WTC11 (cell line): ENCODE measurements around the gene COPS3. TPM values are rescaled to one million over a fixed set of nuclear protein-coding genes. Genes with fewer than 3 reads are reported as not detected.

Source experiments
- ATAC-seq: fragments of 200-7000 bp; cut with Tn5 transposase; 2 replicates; pipeline ENCODE4 v1.10.0; 2021; ENCODE audit warnings: mild to moderate bottlenecking, moderate library complexity
- CTCF ChIA-PET: fragments of 300-600 bp; sonication (Branson Sonifier 250); formaldehyde crosslinking; loops from one replicate; lab custom pipeline; 2021; ENCODE audit warnings: antibody characterized with exemption; lab: Charles Lee
- POLR2A ChIA-PET: fragments of 350-600 bp; sonication (Branson Sonifier 250); formaldehyde crosslinking; loops from one replicate; lab custom pipeline; 2021; ENCODE audit warnings: antibody characterized with exemption; lab: Charles Lee
- DNase-seq: peaks from one replicate; pipeline ENCODE4 v3.0.0; 2021; ENCODE audit warnings: low spot score
- H3K27ac Mint-ChIP-seq: 2 replicates; pipeline ENCODE4 v1.8.0; 2021; ENCODE audit warnings: mixed read lengths
- H3K27me3 Mint-ChIP-seq: 2 replicates; pipeline ENCODE4 v1.8.0; 2021; ENCODE audit warnings: low read depth, mild to moderate bottlenecking, moderate library complexity, mixed read lengths
- H3K36me3 Mint-ChIP-seq: 2 replicates; pipeline ENCODE4 v1.8.0; 2021; ENCODE audit warnings: mixed read lengths
- H3K4me1 Mint-ChIP-seq: 2 replicates; pipeline ENCODE4 v1.8.0; 2022; ENCODE audit warnings: mixed read lengths
- H3K4me3 Mint-ChIP-seq: 2 replicates; pipeline ENCODE4 v1.8.0; 2021; ENCODE audit warnings: mild to moderate bottlenecking, moderate library complexity, mixed read lengths
- H3K9me3 Mint-ChIP-seq: 2 replicates; pipeline ENCODE4 v1.8.0; 2021; ENCODE audit warnings: mixed read lengths
- ATF1 ChIP-seq: sonication (generic); formaldehyde crosslinking; IDR thresholded peaks from 2 replicates; pipeline ENCODE4 v1.8.1; 2023; ENCODE audit warnings: mild to moderate bottlenecking, moderate library complexity, missing genetic modification reagents
- CREM ChIP-seq: sonication (generic); formaldehyde crosslinking; IDR thresholded peaks from 2 replicates; pipeline ENCODE4 v1.8.1; 2022; ENCODE audit warnings: mild to moderate bottlenecking, missing genetic modification reagents, moderate library complexity
- ESRRA ChIP-seq: sonication (generic); formaldehyde crosslinking; IDR thresholded peaks from 2 replicates; pipeline ENCODE4 v1.8.1; 2022; ENCODE audit warnings: mild to moderate bottlenecking, missing genetic modification reagents, borderline replicate concordance
- FOXJ3 ChIP-seq: sonication (generic); formaldehyde crosslinking; IDR thresholded peaks from 2 replicates; pipeline ENCODE4 v1.9.0; 2021; ENCODE audit warnings: missing genetic modification reagents, mild to moderate bottlenecking, borderline replicate concordance
- IRF1 ChIP-seq: sonication (generic); formaldehyde crosslinking; IDR thresholded peaks from 2 replicates; pipeline ENCODE4 v1.8.0; 2023; ENCODE audit warnings: missing genetic modification reagents
- MAX ChIP-seq: sonication (generic); formaldehyde crosslinking; IDR thresholded peaks from 2 replicates; pipeline ENCODE4 v1.8.0; 2022; ENCODE audit warnings: mild to moderate bottlenecking, missing genetic modification reagents
- MYBL2 ChIP-seq: sonication (generic); formaldehyde crosslinking; IDR thresholded peaks from 2 replicates; pipeline ENCODE4 v1.8.1; 2023; ENCODE audit warnings: mild to moderate bottlenecking, moderate library complexity, missing genetic modification reagents
- PREB ChIP-seq: sonication (generic); formaldehyde crosslinking; IDR thresholded peaks from 2 replicates; pipeline ENCODE4 v1.8.1; 2022; ENCODE audit warnings: mild to moderate bottlenecking, missing genetic modification reagents, moderate library complexity, borderline replicate concordance
- SMAD3 ChIP-seq: sonication (generic); formaldehyde crosslinking; IDR thresholded peaks from 2 replicates; pipeline ENCODE4 v1.8.0; 2022; ENCODE audit warnings: missing genetic modification reagents, mild to moderate bottlenecking, borderline replicate concordance
- STAT6 ChIP-seq: sonication (generic); formaldehyde crosslinking; conservative IDR thresholded peaks from 2 replicates; pipeline ENCODE4 v1.8.1; 2023; ENCODE audit warnings: mild to moderate bottlenecking, low read depth, missing genetic modification reagents, moderate library complexity
- TEAD1 ChIP-seq: sonication (generic); formaldehyde crosslinking; IDR thresholded peaks from 2 replicates; pipeline ENCODE4 v1.8.0; 2022; ENCODE audit warnings: mild to moderate bottlenecking, missing genetic modification reagents
- USF2 ChIP-seq: sonication (generic); formaldehyde crosslinking; IDR thresholded peaks from 2 replicates; pipeline ENCODE4 v1.8.1; 2023; ENCODE audit warnings: mild to moderate bottlenecking, missing genetic modification reagents, moderate library complexity
- ZNF232 ChIP-seq: sonication (generic); formaldehyde crosslinking; IDR thresholded peaks from 2 replicates; pipeline ENCODE4 v1.8.0; 2022; ENCODE audit warnings: mild to moderate bottlenecking, missing genetic modification reagents
- ZNF671 ChIP-seq: fragments of 250-450 bp; sonication (Bioruptor Pico); IDR thresholded peaks from 2 replicates; pipeline ENCODE4 v1.8.0; 2021; ENCODE audit warnings: mild to moderate bottlenecking
- total RNA-seq: library from RNA; stranded (reverse); gene quantifications from 3 replicates; pipeline ENCODE4 v1.2.3, GENCODE V29; 2021
- TF ChIP-seq, protein P1 (sequence below): fragments of 250-450 bp; sonication (Bioruptor Pico); IDR thresholded peaks from 2 replicates; pipeline ENCODE4 v2.1.2; 2022; ENCODE audit warnings: mild to moderate bottlenecking, moderate library complexity
- TF ChIP-seq, protein P2 (sequence below): sonication (generic); formaldehyde crosslinking; IDR thresholded peaks from 2 replicates; pipeline ENCODE4 v1.8.1; 2022; ENCODE audit warnings: low read depth, mild to moderate bottlenecking, moderate library complexity, missing genetic modification reagents, borderline replicate concordance
- TF ChIP-seq, protein P3 (sequence below): sonication (generic); formaldehyde crosslinking; IDR thresholded peaks from 2 replicates; pipeline ENCODE4 v1.8.1; 2023; ENCODE audit warnings: mild to moderate bottlenecking, moderate library complexity, missing genetic modification reagents
- TF ChIP-seq, protein P4 (sequence below): sonication (generic); formaldehyde crosslinking; IDR thresholded peaks from 2 replicates; pipeline ENCODE4 v1.8.1; 2022; ENCODE audit warnings: missing genetic modification reagents, borderline replicate concordance
- TF ChIP-seq, protein P5 (sequence below): fragments of 250-450 bp; sonication (Bioruptor Pico); conservative IDR thresholded peaks from 2 replicates; pipeline ENCODE4 v1.9.0; 2021; ENCODE audit warnings: mild to moderate bottlenecking

COPS3 gene
- total RNA-seq, 1 experiment from 2014 or later, result 78.3 TPM

DNA sequence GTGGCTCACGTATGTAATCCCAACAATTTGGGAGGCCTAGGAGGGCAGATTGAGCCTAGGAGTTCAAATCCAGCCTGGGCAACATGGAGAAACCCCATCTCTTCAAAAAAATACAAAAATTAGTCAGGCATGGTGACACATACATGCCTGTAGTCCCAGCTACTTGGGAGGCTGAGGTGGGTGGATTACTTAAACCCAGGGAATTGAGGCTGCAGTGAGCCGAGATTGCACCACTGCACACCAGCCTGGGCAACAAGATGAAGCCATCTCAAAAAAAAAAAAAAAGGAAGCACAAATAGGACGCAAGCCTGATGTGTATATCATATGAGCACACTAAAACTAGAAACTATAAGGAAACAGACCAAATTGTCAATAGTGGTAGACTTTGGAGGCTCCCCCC, 27.0 kb downstream of the COPS3 start (continued):
- TF ChIP-seq, protein P1, sequence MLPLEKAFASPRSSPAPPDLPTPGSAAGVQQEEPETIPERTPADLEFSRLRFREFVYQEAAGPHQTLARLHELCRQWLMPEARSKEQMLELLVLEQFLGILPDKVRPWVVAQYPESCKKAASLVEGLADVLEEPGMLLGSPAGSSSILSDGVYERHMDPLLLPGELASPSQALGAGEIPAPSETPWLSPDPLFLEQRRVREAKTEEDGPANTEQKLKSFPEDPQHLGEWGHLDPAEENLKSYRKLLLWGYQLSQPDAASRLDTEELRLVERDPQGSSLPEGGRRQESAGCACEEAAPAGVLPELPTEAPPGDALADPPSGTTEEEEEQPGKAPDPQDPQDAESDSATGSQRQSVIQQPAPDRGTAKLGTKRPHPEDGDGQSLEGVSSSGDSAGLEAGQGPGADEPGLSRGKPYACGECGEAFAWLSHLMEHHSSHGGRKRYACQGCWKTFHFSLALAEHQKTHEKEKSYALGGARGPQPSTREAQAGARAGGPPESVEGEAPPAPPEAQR (CRISPR knock-in tag), result no peak
- no peak for TF ChIP-seq PREB (CRISPR knock-in tag)
- no peak for TF ChIP-seq FOXJ3 (CRISPR knock-in tag)
- TF ChIP-seq, protein P2, sequence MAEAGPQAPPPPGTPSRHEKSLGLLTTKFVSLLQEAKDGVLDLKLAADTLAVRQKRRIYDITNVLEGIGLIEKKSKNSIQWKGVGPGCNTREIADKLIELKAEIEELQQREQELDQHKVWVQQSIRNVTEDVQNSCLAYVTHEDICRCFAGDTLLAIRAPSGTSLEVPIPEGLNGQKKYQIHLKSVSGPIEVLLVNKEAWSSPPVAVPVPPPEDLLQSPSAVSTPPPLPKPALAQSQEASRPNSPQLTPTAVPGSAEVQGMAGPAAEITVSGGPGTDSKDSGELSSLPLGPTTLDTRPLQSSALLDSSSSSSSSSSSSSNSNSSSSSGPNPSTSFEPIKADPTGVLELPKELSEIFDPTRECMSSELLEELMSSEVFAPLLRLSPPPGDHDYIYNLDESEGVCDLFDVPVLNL (CRISPR knock-in tag), result no peak
- TF ChIP-seq ATF1, result no peak
- TF ChIP-seq USF2 (CRISPR knock-in tag), result no peak
- TF ChIP-seq, protein P3, sequence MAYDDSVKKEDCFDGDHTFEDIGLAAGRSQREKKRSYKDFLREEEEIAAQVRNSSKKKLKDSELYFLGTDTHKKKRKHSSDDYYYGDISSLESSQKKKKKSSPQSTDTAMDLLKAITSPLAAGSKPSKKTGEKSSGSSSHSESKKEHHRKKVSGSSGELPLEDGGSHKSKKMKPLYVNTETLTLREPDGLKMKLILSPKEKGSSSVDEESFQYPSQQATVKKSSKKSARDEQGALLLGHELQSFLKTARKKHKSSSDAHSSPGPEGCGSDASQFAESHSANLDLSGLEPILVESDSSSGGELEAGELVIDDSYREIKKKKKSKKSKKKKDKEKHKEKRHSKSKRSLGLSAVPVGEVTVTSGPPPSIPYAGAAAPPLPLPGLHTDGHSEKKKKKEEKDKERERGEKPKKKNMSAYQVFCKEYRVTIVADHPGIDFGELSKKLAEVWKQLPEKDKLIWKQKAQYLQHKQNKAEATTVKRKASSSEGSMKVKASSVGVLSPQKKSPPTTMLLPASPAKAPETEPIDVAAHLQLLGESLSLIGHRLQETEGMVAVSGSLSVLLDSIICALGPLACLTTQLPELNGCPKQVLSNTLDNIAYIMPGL, result no peak
- TF ChIP-seq MYBL2 (CRISPR knock-in tag), result no peak

DNA sequence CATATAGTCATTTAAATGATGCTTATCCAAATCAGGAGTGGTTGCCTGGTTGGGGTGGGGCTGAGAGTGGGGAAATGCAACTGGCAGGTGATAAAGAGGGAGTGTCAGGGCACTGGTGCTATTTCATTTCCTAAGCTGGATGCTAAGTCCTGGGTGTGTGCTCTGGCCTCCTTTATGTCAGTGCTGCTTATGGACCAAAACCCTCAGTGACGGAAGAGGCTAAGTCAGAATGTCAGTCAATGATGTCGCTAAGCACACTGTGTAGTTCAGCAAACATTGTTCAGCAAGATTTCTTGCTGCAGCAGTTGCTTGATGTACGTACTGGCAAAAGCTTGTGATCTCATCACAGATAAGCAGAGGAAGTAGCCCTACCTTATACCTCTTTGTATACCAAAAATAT, 27.6 kb downstream of the COPS3 start:
- TF ChIP-seq, protein P4, sequence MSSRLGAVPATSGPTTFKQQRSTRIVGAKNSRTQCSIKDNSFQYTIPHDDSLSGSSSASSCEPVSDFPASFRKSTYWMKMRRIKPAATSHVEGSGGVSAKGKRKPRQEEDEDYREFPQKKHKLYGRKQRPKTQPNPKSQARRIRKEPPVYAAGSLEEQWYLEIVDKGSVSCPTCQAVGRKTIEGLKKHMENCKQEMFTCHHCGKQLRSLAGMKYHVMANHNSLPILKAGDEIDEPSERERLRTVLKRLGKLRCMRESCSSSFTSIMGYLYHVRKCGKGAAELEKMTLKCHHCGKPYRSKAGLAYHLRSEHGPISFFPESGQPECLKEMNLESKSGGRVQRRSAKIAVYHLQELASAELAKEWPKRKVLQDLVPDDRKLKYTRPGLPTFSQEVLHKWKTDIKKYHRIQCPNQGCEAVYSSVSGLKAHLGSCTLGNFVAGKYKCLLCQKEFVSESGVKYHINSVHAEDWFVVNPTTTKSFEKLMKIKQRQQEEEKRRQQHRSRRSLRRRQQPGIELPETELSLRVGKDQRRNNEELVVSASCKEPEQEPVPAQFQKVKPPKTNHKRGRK (CRISPR knock-in tag), result no peak
- TF ChIP-seq ESRRA (CRISPR knock-in tag), result no peak
- TF ChIP-seq, protein P5, sequence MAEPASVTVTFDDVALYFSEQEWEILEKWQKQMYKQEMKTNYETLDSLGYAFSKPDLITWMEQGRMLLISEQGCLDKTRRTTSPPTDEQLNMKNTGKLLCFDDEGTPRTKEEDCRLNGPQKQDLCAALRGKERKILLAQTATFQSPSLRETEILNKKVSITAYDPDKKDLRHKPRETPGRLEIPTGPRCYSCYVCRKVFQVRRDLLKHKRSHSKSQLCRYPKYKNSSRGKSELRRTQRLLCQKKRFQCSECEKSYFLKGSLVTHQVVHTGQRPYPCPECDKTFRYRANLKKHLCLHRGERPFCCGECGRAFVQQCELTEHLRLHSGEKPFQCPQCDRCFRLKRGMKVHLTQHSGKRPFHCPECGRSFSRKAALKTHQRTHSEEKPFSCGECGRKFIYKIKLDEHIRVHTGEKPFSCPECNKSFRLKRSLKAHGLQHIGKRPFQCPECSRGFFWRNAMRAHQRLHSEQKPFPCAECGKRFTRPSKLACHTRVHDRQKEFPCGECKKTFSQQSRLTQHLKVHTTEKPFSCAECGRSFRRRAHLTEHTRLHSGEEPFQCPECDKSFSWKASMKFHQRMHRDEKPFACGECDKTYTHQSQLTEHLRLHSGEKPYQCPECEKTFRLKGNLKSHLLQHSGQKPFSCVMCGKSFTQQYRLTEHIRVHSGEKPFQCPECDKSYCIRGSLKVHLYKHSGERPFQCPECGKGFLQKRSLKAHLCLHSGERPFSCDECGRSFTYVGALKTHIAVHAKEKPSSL (CRISPR knock-in tag), result no peak
- TF ChIP-seq STAT6 (CRISPR knock-in tag), result no peak
- TF ChIP-seq CREM (CRISPR knock-in tag), result no peak
- TF ChIP-seq ZNF232, result no peak
- TF ChIP-seq IRF1 (CRISPR knock-in tag), result no peak
- TF ChIP-seq MAX (CRISPR knock-in tag), result no peak
- no peak for TF ChIP-seq ZNF671 (CRISPR knock-in tag)
- no peak for TF ChIP-seq TEAD1 (CRISPR knock-in tag)
- TF ChIP-seq SMAD3, result no peak
- H3K36me3 Mint-ChIP-seq, result peaks cover 62% of the 10 kb centered on the region
- H3K27me3 Mint-ChIP-seq, result no peaks in the 10 kb centered on the region
- no peak overlapping the region for H3K27ac Mint-ChIP-seq
- no peaks in the 10 kb centered on the region for H3K9me3 Mint-ChIP-seq
- DNase-seq (no peak), ATAC-seq (no peak)
- no peaks in the 10 kb centered on the region for H3K4me1 Mint-ChIP-seq
- ChIA-PET CTCF (interaction anchor here (0.8 kb wide), 1 partner anchor 16 kb away, joined by 4 read pairs; no protein-coding TSS in a partner anchor), POLR2A (no interaction called here)
- H3K4me3 Mint-ChIP-seq, result no peak overlapping the region
